ENCODE data around the gene ARID1B. TPM values are rescaled to one million over a fixed set of nuclear protein-coding genes. Genes with fewer than 3 reads are reported as not detected.

The ARID1B gene
- total and polyA plus RNA-seq, 10 of the 15 experiments (the other 5 are each of a cell fraction or from before 2014, with no cell fraction given) = 24.7 to 133 (median 54.6) TPM

GRCh38 chr6:157120534-157121232 lies 343.5 kb downstream of the ARID1B start:
- Histone ChIP-seq H3K4me2 (ENCODE audit: control insufficient read depth, insufficient read depth) (no peak overlapping the region), H3K4me3 (no peak overlapping the region), H2AFZ (ENCODE audit: control insufficient read depth, low read depth, low read length) (no peak overlapping the region), H3K36me3 (ENCODE audit: control insufficient read depth in 2 of 2, insufficient read depth in 2 of 2, low read length in 1 of 2) (peaks cover 8 to 20% of the 10 kb centered on the region in 2 experiments; a peak in 3 of 4 replicates), H3K27me3 (replicated peaks in 1 of 2; ENCODE audit: control insufficient read depth in 2 of 2, insufficient read depth in 2 of 2, low read length in 1 of 2) (no peaks in the 10 kb centered on the region), H3K9ac (ENCODE audit: control insufficient read depth, insufficient read depth, low read length) (no peak overlapping the region), H3K4me1 (ENCODE audit: control insufficient read depth, insufficient read depth, low read length) (no peaks in the 10 kb centered on the region), H3K9me3 (replicated peaks; ENCODE audit: control insufficient read depth, insufficient read depth, low read length) (no peaks in the 10 kb centered on the region), H4K20me1 (ENCODE audit: control insufficient read depth, insufficient read depth) (no peaks in the 10 kb centered on the region; the same call in 1 of the 2 replicates), H3K79me2 (ENCODE audit: control insufficient read depth, insufficient read depth, low read length) (no peaks in the 10 kb centered on the region; the same call in 1 of the 2 replicates), H3K27ac (ENCODE audit: control insufficient read depth, insufficient read depth) (no peak overlapping the region)
- TF ChIP-seq PAX8 (IDR thresholded peaks at IDR 0.05) (no peak), STAT3 (IDR thresholded peaks at IDR 0.05; ENCODE audit: low read depth, low read length) (no peak), EZH2 (IDR thresholded peaks at IDR 0.05; ENCODE audit: borderline replicate concordance, control insufficient read depth, low read depth, low read length) (no peak), CTCF (IDR thresholded peaks at IDR 0.05 in 2 of 3, conservative IDR thresholded peaks at IDR 0.05 in 1 of 3; ENCODE audit: control insufficient read depth in 2 of 3, extremely low read depth in 1 of 3, insufficient read depth in 1 of 3, low read depth in 3 of 3, low read length in 3 of 3) (no peak), SMAD5 (IDR thresholded peaks at IDR 0.05; ENCODE audit: low read depth) (no peak), HSF1 (IDR thresholded peaks at IDR 0.05; ENCODE audit: low read depth, low read length) (no peak), MTA2 (IDR thresholded peaks at IDR 0.05; ENCODE audit: low read depth) (no peak), RAD51 (IDR thresholded peaks at IDR 0.05) (no peak), CBX5 (IDR thresholded peaks at IDR 0.05; ENCODE audit: low read depth) (no peak), MYB (IDR thresholded peaks at IDR 0.05; ENCODE audit: borderline replicate concordance, low read depth, low read length) (no peak), JUNB (IDR thresholded peaks at IDR 0.05) (no peak), GATAD2B (conservative IDR thresholded peaks at IDR 0.05; ENCODE audit: low read depth) (no peak), HDAC2 (IDR thresholded peaks at IDR 0.05) (no peak), SP1 (IDR thresholded peaks at IDR 0.05; ENCODE audit: low read depth, low read length) (no peak), ZNF217 (IDR thresholded peaks at IDR 0.05) (no peak)
- POLR2A ChIA-PET = interaction anchor here (0.6 kb wide), 1 partner anchor 928 kb away, joined by 3 read pairs; no protein-coding TSS in a partner anchor
- BruUV-seq (replicated peaks) = no TSS peak
- in situ Hi-C loops (cut with MboI) = no loop called here
- intact Hi-C loops (cut with micrococcal nuclease; ENCODE audit: unreplicated experiment) = no loop called here
- CTCF ChIA-PET = interaction anchor here (1.8 kb wide), 1 partner anchor 86 kb away, joined by 3 read pairs; no protein-coding TSS in a partner anchor
- SMC1A ChIA-PET (ENCODE audit: uncharacterized antibody, unreplicated experiment) = no interaction called here
- FAIRE-seq (no peak), DNase-seq (ENCODE audit: low read depth, low spot score) (no peak), ATAC-seq (no peak)
- RAD21 ChIA-PET (ENCODE audit: unreplicated experiment) = no interaction called here
- 87% methylated on average over 10 of the region's 10 CpGs for WGBS (ENCODE audit: insufficient coverage, insufficient replicate concordance, low lambda C conversion rate, missing lambda C conversion rate)

Measured in GM12878 (cell line).